Trophoblast cell (in vitro differentiated cells and primary cell): ENCODE results near the gene SKA3.
A peak's percentile ranks its signal among the peaks of the same experiment; 100 is the strongest.

Experiments used
- DNase-seq, 2 donors: peaks; one replicate each; pipeline ENCODE4 v3.0.0-alpha.2; 2016
- H2AFZ ChIP-seq: 2 replicates; pipeline ENCODE4 v1.6.1; 2013; ENCODE audit warnings: low read length, moderate library complexity, mild to moderate bottlenecking; ENCODE audit not compliant: insufficient read depth, poor library complexity
- H2AK5ac ChIP-seq: 2 replicates; pipeline ENCODE4 v1.6.1; 2013; ENCODE audit warnings: mild to moderate bottlenecking, low read length
- H2BK120ac ChIP-seq: 2 replicates; pipeline ENCODE4 v1.6.1; 2013; ENCODE audit warnings: low read length, mild to moderate bottlenecking, moderate library complexity; ENCODE audit not compliant: insufficient read depth, poor library complexity
- H2BK12ac ChIP-seq: 2 replicates; pipeline ENCODE4 v1.6.1; 2013; ENCODE audit warnings: mild to moderate bottlenecking, low read length, moderate library complexity
- H2BK5ac ChIP-seq: 2 replicates; pipeline ENCODE4 v1.6.1; 2013; ENCODE audit warnings: low read length, low read depth, moderate library complexity, mild to moderate bottlenecking; ENCODE audit not compliant: poor library complexity
- H3K14ac ChIP-seq: 2 replicates; pipeline ENCODE4 v1.6.1; 2013; ENCODE audit warnings: mild to moderate bottlenecking, low read length
- H3K18ac ChIP-seq: 2 replicates; pipeline ENCODE4 v1.6.1; 2013; ENCODE audit warnings: mild to moderate bottlenecking, low read length
- H3K23ac ChIP-seq: 2 replicates; pipeline ENCODE4 v1.6.1; 2013; ENCODE audit warnings: low read length
- H3K27ac ChIP-seq: 2 replicates; pipeline ENCODE4 v1.5.1; 2013; ENCODE audit warnings: low read depth, mild to moderate bottlenecking, inconsistent platforms, low read length, moderate library complexity
- H3K27me3 ChIP-seq: 2 replicates; pipeline ENCODE4 v1.6.1; 2013; ENCODE audit warnings: inconsistent platforms, mild to moderate bottlenecking, low read length, moderate library complexity; ENCODE audit not compliant: insufficient read depth
- H3K36me3 ChIP-seq, 2 experiments: 1 replicate in 1 of 2; 2 replicates in 1 of 2; pipeline ENCODE4 v1.6.1; 2013; ENCODE audit warnings: low read length in 2 of 2, mild to moderate bottlenecking in 2 of 2, moderate library complexity in 1 of 2; ENCODE audit not compliant: insufficient read depth in 2 of 2, control insufficient read depth in 1 of 2
- H3K4ac ChIP-seq: 2 replicates; pipeline ENCODE4 v1.6.1; 2013; ENCODE audit warnings: low read depth, mild to moderate bottlenecking, low read length, moderate library complexity
- H3K4me1 ChIP-seq, 2 experiments: 1 replicate in 1 of 2; 2 replicates in 1 of 2; pipeline ENCODE4 v1.6.1; 2013; ENCODE audit warnings: low read length in 2 of 2, mild to moderate bottlenecking in 2 of 2, moderate library complexity in 1 of 2; ENCODE audit not compliant: insufficient read depth in 2 of 2, control insufficient read depth in 1 of 2
- H3K4me2 ChIP-seq: 2 replicates; pipeline ENCODE4 v1.6.1; 2013; ENCODE audit warnings: inconsistent platforms, mild to moderate bottlenecking, low read length, moderate library complexity
- H3K4me3 ChIP-seq: 2 replicates; pipeline ENCODE4 v1.5.1; 2013; ENCODE audit warnings: mild to moderate bottlenecking, low read depth, low read length, inconsistent platforms
- H3K79me1 ChIP-seq: one replicate; pipeline ENCODE4 v1.6.1; 2013; ENCODE audit warnings: low read length
- H3K79me2 ChIP-seq: 2 replicates; pipeline ENCODE4 v1.6.1; 2013; ENCODE audit warnings: low read length, mild to moderate bottlenecking; ENCODE audit not compliant: control insufficient read depth, insufficient read depth, poor library complexity
- H3K9ac ChIP-seq: 2 replicates; pipeline ENCODE4 v1.6.1; 2013; ENCODE audit warnings: mild to moderate bottlenecking, low read length
- H3K9me3 ChIP-seq: 2 replicates; pipeline ENCODE4 v1.6.1; 2013; ENCODE audit warnings: low read depth, mild to moderate bottlenecking, control low read depth, inconsistent platforms, low read length; ENCODE audit not compliant: insufficient read depth
- H4K12ac ChIP-seq: 2 replicates; pipeline ENCODE4 v1.6.1; 2013; ENCODE audit warnings: low read depth, mild to moderate bottlenecking, low read length, moderate library complexity
- H4K8ac ChIP-seq: 2 replicates; pipeline ENCODE4 v1.6.1; 2013; ENCODE audit warnings: low read depth, mild to moderate bottlenecking, low read length, moderate library complexity
- H4K91ac ChIP-seq: one replicate; pipeline ENCODE4 v1.6.1; 2013; ENCODE audit warnings: low read depth, mild to moderate bottlenecking, low read length, moderate library complexity
- WGBS: extraction: QIAGEN DNeasy Blood & Tissue Kit; methylation state at CpG from one replicate; pipeline ENCODE4 v1.1.7; 2013; ENCODE audit warnings: missing lambda C conversion rate; ENCODE audit not compliant: insufficient read length, insufficient coverage; ENCODE audit errors: extremely low coverage; 5-methylcytosine and 5-hydroxymethylcytosine counted together

The SKA3 gene

GRCh38 chr13:21124852-21125251, 51.5 kb downstream of the SKA3 start:
- no peak overlapping the region for H3K18ac ChIP-seq

GRCh38 chr13:21123956-21124355, 52.4 kb downstream of the SKA3 start:
- peak overlapping the region; percentile 35 for H4K8ac ChIP-seq
- H3K14ac ChIP-seq = no peak overlapping the region
- no peak overlapping the region for H2AFZ ChIP-seq
- no peak overlapping the region for H3K4ac ChIP-seq
- no peak overlapping the region for H4K12ac ChIP-seq
- H2BK12ac ChIP-seq = no peak overlapping the region
- H3K4me3 ChIP-seq = no peak overlapping the region
- no peaks in the 10 kb centered on the region for H3K9me3 ChIP-seq
- no peak overlapping the region for H3K9ac ChIP-seq
- H3K27ac ChIP-seq = no peak overlapping the region
- no peak overlapping the region for H3K4me2 ChIP-seq
- H3K4me1 ChIP-seq = peaks cover 0 to 1% of the 10 kb centered on the region in 2 experiments
- no peak overlapping the region for H2AK5ac ChIP-seq
- DNase-seq = no peak
- no peaks in the 10 kb centered on the region for H3K79me1 ChIP-seq
- H3K18ac ChIP-seq = no peak overlapping the region
- H3K36me3 ChIP-seq = no peaks in the 10 kb centered on the region
- WGBS = no CpG with 5 or more reads among the region's 8 CpGs
- H3K27me3 ChIP-seq = no peaks in the 10 kb centered on the region
- no peak overlapping the region for H2BK5ac ChIP-seq
- H2BK120ac ChIP-seq = no peak overlapping the region
- no peak overlapping the region for H3K23ac ChIP-seq
- no peaks in the 10 kb centered on the region for H3K79me2 ChIP-seq
- H4K91ac ChIP-seq = no peak overlapping the region

More at GRCh38 chr13:21124852-21125251, 51.5 kb downstream of the SKA3 start:
- H2AFZ ChIP-seq = no peak overlapping the region
- H3K9me3 ChIP-seq = no peaks in the 10 kb centered on the region
- no peak overlapping the region for H2BK5ac ChIP-seq
- H3K27me3 ChIP-seq = no peaks in the 10 kb centered on the region
- H3K4me3 ChIP-seq = no peak overlapping the region
- no peak overlapping the region for H3K23ac ChIP-seq
- H3K9ac ChIP-seq = no peak overlapping the region
- H4K12ac ChIP-seq = no peak overlapping the region
- no peak overlapping the region for H3K27ac ChIP-seq
- H2AK5ac ChIP-seq = no peak overlapping the region
- H3K4ac ChIP-seq = no peak overlapping the region
- no CpG with 5 or more reads among the region's 7 CpGs for WGBS
- no peaks in the 10 kb centered on the region for H3K36me3 ChIP-seq
- H3K79me1 ChIP-seq = no peaks in the 10 kb centered on the region
- peak overlapping the region; percentile 31 for H4K91ac ChIP-seq
- H3K14ac ChIP-seq = no peak overlapping the region
- H2BK120ac ChIP-seq = no peak overlapping the region
- H3K4me2 ChIP-seq = no peak overlapping the region
- peaks cover 0 to 1% of the 10 kb centered on the region in 2 experiments for H3K4me1 ChIP-seq
- no peaks in the 10 kb centered on the region for H3K79me2 ChIP-seq
- H4K8ac ChIP-seq = no peak overlapping the region
- H2BK12ac ChIP-seq = no peak overlapping the region
- DNase-seq = no peak

- Histone ChIP-seq H3K27ac (no peak overlapping the region), H4K91ac (no peak overlapping the region), H2BK120ac (no peak overlapping the region), H4K12ac (no peak overlapping the region), H2AK5ac (no peak overlapping the region), H4K8ac (no peak overlapping the region), H2AFZ (no peak overlapping the region), H3K23ac (no peak overlapping the region), H3K36me3 (no peaks in the 10 kb centered on the region), H3K4ac (no peak overlapping the region), H3K9me3 (no peaks in the 10 kb centered on the region), H3K4me2 (no peak overlapping the region), H3K27me3 (no peaks in the 10 kb centered on the region), H3K9ac (no peak overlapping the region), H2BK5ac (no peak overlapping the region), H2BK12ac (no peak overlapping the region), H3K79me1 (no peaks in the 10 kb centered on the region), H3K79me2 (no peaks in the 10 kb centered on the region), H3K4me3 (no peak overlapping the region), H3K14ac (no peak overlapping the region), H3K4me1 (peaks cover 0 to 1% of the 10 kb centered on the region in 2 experiments), H3K18ac (no peak overlapping the region)
- no CpG with 5 or more reads among the region's 9 CpGs for WGBS
- no peak for DNase-seq
Observed at GRCh38 chr13:21121616-21122015, 54.7 kb downstream of the SKA3 start.

- no peak overlapping the region for H3K4me2 ChIP-seq
- H2AK5ac ChIP-seq = no peak overlapping the region
- no peak for DNase-seq
- H3K4me3 ChIP-seq = no peak overlapping the region
- no peaks in the 10 kb centered on the region for H3K79me1 ChIP-seq
- H2BK12ac ChIP-seq = no peak overlapping the region
- no peak overlapping the region for H3K14ac ChIP-seq
- no peak overlapping the region for H4K91ac ChIP-seq
- no peak overlapping the region for H3K9ac ChIP-seq
- no peak overlapping the region for H2BK120ac ChIP-seq
- H3K4ac ChIP-seq = no peak overlapping the region
- H3K36me3 ChIP-seq = no peaks in the 10 kb centered on the region
- H3K27ac ChIP-seq = no peak overlapping the region
- peaks cover 0 to 1% of the 10 kb centered on the region in 2 experiments for H3K4me1 ChIP-seq
- no peak overlapping the region for H2AFZ ChIP-seq
- no peaks in the 10 kb centered on the region for H3K79me2 ChIP-seq
- H4K12ac ChIP-seq = no peak overlapping the region
- WGBS = no CpG with 5 or more reads among the region's 6 CpGs
- no peak overlapping the region for H2BK5ac ChIP-seq
- no peak overlapping the region for H4K8ac ChIP-seq
- no peaks in the 10 kb centered on the region for H3K27me3 ChIP-seq
- no peaks in the 10 kb centered on the region for H3K9me3 ChIP-seq
- no peak overlapping the region for H3K18ac ChIP-seq
- no peak overlapping the region for H3K23ac ChIP-seq
Observed at GRCh38 chr13:21120191-21120590, 56.2 kb downstream of the SKA3 start.
